OCI-LY7 (cell line): Measurements from ENCODE around the gene SHOC2. TPM values are rescaled to one million over a fixed set of nuclear protein-coding genes. Genes with fewer than 3 reads are reported as not detected.
A peak's percentile ranks its signal among the peaks of the same experiment; 100 is the strongest.
"Not testable (repeated sequence)": the region's sequence is repeated elsewhere in the genome, so short reads cannot be mapped to it uniquely, and the experiment has no call there.

Source experiments
- BruUV-seq: library from RNA; stranded (reverse); fragments of 400-500 nt; replicated peaks from 2 replicates; lab custom pipeline; 2021; lab: Mats Ljungman, UMichigan
- CTCF ChIA-PET: fragments of 300-600 bp; sonication (Branson Sonifier 250); formaldehyde crosslinking; loops from one replicate; lab custom pipeline; 2022; ENCODE audit warnings: antibody characterized with exemption; ENCODE audit not compliant: unreplicated experiment; lab: Charles Lee
- POLR2A ChIA-PET: fragments of 300-600 bp; sonication (Branson Sonifier 250); formaldehyde crosslinking; loops from one replicate; lab custom pipeline; 2022; ENCODE audit warnings: antibody characterized with exemption; lab: Charles Lee
- DNase-seq: peaks from one replicate; pipeline ENCODE4 v3.0.0-alpha.2; 2015; ENCODE audit warnings: low spot score
- H2AFZ ChIP-seq: fragments of 200-600 bp; sonication (generic), shearing (Covaris generic); 2 replicates; pipeline ENCODE4 v1.6.1; 2014; ENCODE audit warnings: mild to moderate bottlenecking, antibody characterized with exemption, low read length, moderate library complexity
- H3K27ac ChIP-seq: fragments of 200-600 bp; sonication (generic); 2 replicates; pipeline ENCODE4 v1.5.1; 2014; ENCODE audit warnings: mixed run types, low read depth, mild to moderate bottlenecking, moderate library complexity, low read length, inconsistent platforms; ENCODE audit not compliant: poor library complexity, severe bottlenecking
- H3K36me3 ChIP-seq: fragments of 200-600 bp; sonication (generic); 2 replicates; pipeline ENCODE4 v1.6.1; 2014; ENCODE audit warnings: mild to moderate bottlenecking, antibody characterized with exemption, low read length, moderate library complexity, mixed read lengths; ENCODE audit not compliant: insufficient read depth
- H3K4me1 ChIP-seq: fragments of 200-600 bp; sonication (generic); 2 replicates; pipeline ENCODE4 v1.5.1; 2014; ENCODE audit warnings: mild to moderate bottlenecking, low read length; ENCODE audit not compliant: insufficient read depth, poor library complexity, severe bottlenecking
- H3K4me2 ChIP-seq: fragments of 200-600 bp; sonication (generic); 2 replicates; pipeline ENCODE4 v1.6.1; 2014; ENCODE audit warnings: mild to moderate bottlenecking, low read length
- H3K4me3 ChIP-seq: fragments of 200-600 bp; sonication (generic); 2 replicates; pipeline ENCODE4 v1.5.1; 2014; ENCODE audit warnings: mild to moderate bottlenecking, low read depth, low read length; ENCODE audit not compliant: poor library complexity, severe bottlenecking
- H3K79me2 ChIP-seq: fragments of 200-600 bp; sonication (generic); 2 replicates; pipeline ENCODE4 v1.6.1; 2016; ENCODE audit warnings: low read depth, mild to moderate bottlenecking, low read length, moderate library complexity, mixed read lengths; ENCODE audit not compliant: insufficient read depth
- H3K9me2 ChIP-seq: fragments of 200-600 bp; sonication (generic); 2 replicates; pipeline ENCODE4 v1.6.1; 2016; ENCODE audit warnings: mild to moderate bottlenecking, low read length, mixed read lengths; ENCODE audit not compliant: insufficient read depth
- H3K9me3 ChIP-seq: fragments of 200-600 bp; sonication (generic); 2 replicates; pipeline ENCODE4 v1.6.1; 2014; ENCODE audit warnings: mild to moderate bottlenecking, mixed run types, low read length, mixed read lengths
- H4K20me1 ChIP-seq: fragments of 200-600 bp; sonication (generic); 2 replicates; pipeline ENCODE4 v1.6.1; 2014; ENCODE audit warnings: mild to moderate bottlenecking, antibody characterized with exemption, low read length, moderate library complexity, mixed read lengths; ENCODE audit not compliant: insufficient read depth
- EZH2phosphoT487 ChIP-seq: fragments of 200-600 bp; sonication (generic); IDR thresholded peaks from 2 replicates; pipeline ENCODE4 v1.6.1; 2018; ENCODE audit warnings: low read depth, borderline replicate concordance, mild to moderate bottlenecking, mixed run types, antibody characterized with exemption, low read length, moderate library complexity, mixed read lengths
- intact Hi-C: fragments of 100-400 bp; cut with micrococcal nuclease; formaldehyde crosslinking; loops from one replicate; pipeline ENCODE4 v1.10.0; 2022; ENCODE audit not compliant: unreplicated experiment
- total RNA-seq, 2 experiments: library from RNA; depleted of rRNA in 1 of 2; stranded (reverse); fragments of >200 nt in 1 of 2; shearing (Covaris generic) in 1 of 2; gene quantifications; 2 replicates each; pipeline ENCODE4 v1.2.3, GENCODE V29; 2014 to 2022
- TF ChIP-seq, protein P1 (sequence below): fragments of 200-600 bp; sonication (generic); conservative IDR thresholded peaks from 2 replicates; pipeline ENCODE4 v1.5.1; 2014; ENCODE audit warnings: mild to moderate bottlenecking, antibody characterized with exemption, low read length, moderate library complexity, mixed read lengths

Gene SHOC2
- total RNA-seq, 2 experiments from 2014 or later, result 54.1 to 92.2 TPM

GRCh38 chr10:110915035-110915434 is 4.4 kb upstream of the SHOC2 start:
- Histone ChIP-seq H3K79me2 (peaks cover 29% of the 10 kb centered on the region), H2AFZ (peak overlapping the region; percentile 11; the same call in 1 of the 2 replicates), H3K9me2 (no peaks in the 10 kb centered on the region), H4K20me1 (no peaks in the 10 kb centered on the region), H3K9me3 (no peaks in the 10 kb centered on the region), H3K4me1 (peaks cover 37% of the 10 kb centered on the region), H3K4me2 (peak overlapping the region; percentile 63), H3K36me3 (no peaks in the 10 kb centered on the region; the same call in none of the 2 replicates), H3K27ac (no peak overlapping the region), H3K4me3 (peak overlapping the region; percentile 1)
- TF ChIP-seq, protein P1, sequence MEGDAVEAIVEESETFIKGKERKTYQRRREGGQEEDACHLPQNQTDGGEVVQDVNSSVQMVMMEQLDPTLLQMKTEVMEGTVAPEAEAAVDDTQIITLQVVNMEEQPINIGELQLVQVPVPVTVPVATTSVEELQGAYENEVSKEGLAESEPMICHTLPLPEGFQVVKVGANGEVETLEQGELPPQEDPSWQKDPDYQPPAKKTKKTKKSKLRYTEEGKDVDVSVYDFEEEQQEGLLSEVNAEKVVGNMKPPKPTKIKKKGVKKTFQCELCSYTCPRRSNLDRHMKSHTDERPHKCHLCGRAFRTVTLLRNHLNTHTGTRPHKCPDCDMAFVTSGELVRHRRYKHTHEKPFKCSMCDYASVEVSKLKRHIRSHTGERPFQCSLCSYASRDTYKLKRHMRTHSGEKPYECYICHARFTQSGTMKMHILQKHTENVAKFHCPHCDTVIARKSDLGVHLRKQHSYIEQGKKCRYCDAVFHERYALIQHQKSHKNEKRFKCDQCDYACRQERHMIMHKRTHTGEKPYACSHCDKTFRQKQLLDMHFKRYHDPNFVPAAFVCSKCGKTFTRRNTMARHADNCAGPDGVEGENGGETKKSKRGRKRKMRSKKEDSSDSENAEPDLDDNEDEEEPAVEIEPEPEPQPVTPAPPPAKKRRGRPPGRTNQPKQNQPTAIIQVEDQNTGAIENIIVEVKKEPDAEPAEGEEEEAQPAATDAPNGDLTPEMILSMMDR, result no peak
- no peak for TF ChIP-seq EZH2phosphoT487
- BruUV-seq, result no TSS peak
- POLR2A ChIA-PET, result interaction anchor here (0.6 to 0.8 kb wide), 4 partner anchors 13 to 102 kb away, joined by 3 to 4 read pairs (median 3); no protein-coding TSS in a partner anchor
- CTCF ChIA-PET, result no interaction called here
- intact Hi-C loops, result loop anchor here (10.0 kb wide), 1 partner anchor 610 kb away; the partner anchor contains the start of gene SMNDC1
- peak; percentile 43 for DNase-seq

DNA sequence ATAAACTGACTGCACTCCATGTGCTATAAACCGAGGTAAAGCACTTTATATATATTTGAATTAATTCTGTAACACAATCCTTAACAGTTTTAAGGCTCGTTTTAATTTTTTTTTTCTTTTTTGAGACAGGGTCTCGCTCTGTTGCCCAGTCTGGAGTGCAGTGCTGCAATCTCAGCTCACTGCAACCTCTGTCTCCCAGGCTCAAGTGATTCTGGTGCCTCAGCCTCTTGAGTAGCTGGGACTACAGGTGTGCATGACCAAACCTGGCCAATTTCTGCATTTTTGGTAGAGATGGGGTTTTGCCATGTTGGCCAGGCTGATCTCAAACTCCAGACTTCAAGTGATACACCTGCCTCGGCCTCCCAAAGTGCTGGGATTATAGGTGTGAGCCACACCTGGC is 3.8 kb upstream of the SHOC2 start:
- DNase-seq, H3K4me3 ChIP-seq, H3K9me3 ChIP-seq, H2AFZ ChIP-seq, H3K27ac ChIP-seq, CTCF ChIA-PET, BruUV-seq, H3K9me2 ChIP-seq, H3K36me3 ChIP-seq, H4K20me1 ChIP-seq: not testable (repeated sequence)
- POLR2A ChIA-PET, result interaction anchor here (1.7 kb wide), 1 partner anchor 9 kb away, joined by 5 read pairs; no protein-coding TSS in a partner anchor
- intact Hi-C loops, result loop anchor here (10.0 kb wide), 1 partner anchor 611 kb away; the partner anchor contains the start of gene SMNDC1
- Histone ChIP-seq H3K4me1 (peaks cover 37% of the 10 kb centered on the region), H3K4me2 (peak overlapping the region; percentile 63), H3K79me2 (peaks cover 34% of the 10 kb centered on the region)

DNA sequence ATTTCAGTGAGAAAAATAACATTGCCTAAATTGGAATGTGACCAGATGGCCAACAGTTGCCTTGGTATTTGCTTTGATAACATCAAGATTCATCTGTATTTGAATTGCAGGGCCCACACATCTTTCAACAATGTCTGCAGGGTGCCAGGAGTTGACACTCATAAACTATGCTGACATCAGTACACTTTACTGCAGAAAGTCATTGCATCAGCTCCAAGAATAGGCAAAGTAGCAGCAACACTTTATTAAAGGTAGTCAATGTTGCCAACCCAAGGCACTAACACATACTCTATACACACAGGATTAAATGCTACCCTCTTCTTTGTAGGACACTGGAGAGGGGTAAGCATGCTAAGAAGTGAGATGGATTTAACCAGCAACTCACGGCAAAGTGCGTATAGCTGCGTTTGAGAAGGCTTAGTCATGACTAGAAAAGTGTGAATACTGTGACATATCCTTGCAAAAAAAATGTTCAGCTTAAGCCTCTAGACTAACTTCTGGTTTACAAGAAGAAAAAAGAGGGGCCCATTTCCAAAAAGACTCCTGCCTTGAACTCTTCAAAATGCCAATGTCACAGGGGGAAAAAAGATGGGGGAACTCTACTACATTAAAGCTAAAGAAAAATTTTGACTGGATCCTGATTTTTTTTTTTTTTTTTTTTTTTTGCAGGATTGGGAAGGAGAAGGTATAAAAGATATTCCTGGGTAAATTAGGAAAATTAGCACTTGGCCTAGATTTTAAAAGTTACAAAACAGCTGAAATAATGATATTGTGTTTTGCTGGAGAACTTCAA is 2.7 kb upstream of the SHOC2 start:
- H3K27ac ChIP-seq, result no peak overlapping the region
- BruUV-seq, result no TSS peak
- H3K9me3 ChIP-seq, result no peaks in the 10 kb centered on the region
- H3K4me2 ChIP-seq, result peak overlapping the region; percentile 91
- CTCF ChIA-PET, result no interaction called here
- H3K36me3 ChIP-seq, result peaks cover 3% of the 10 kb centered on the region
- H2AFZ ChIP-seq, result no peak overlapping the region
- H3K9me2 ChIP-seq, result no peaks in the 10 kb centered on the region
- no peak overlapping the region for H3K4me3 ChIP-seq
- POLR2A ChIA-PET, result interaction anchor here (0.7 to 1.9 kb wide), 15 partner anchors 10 to 555 kb away, joined by 3 to 9 read pairs (median 4); no protein-coding TSS in a partner anchor
- TF ChIP-seq EZH2phosphoT487, result no peak
- TF ChIP-seq, protein P1, result no peak
- H4K20me1 ChIP-seq, result peaks cover 4% of the 10 kb centered on the region
- H3K79me2 ChIP-seq, result peaks cover 45% of the 10 kb centered on the region
- DNase-seq, result no peak
- intact Hi-C loops, result loop anchor here (10.0 kb wide), 1 partner anchor 612 kb away; the partner anchor contains the start of gene SMNDC1
- peaks cover 37% of the 10 kb centered on the region for H3K4me1 ChIP-seq
